Measurements from ENCODE around the gene OSBPL8. TPM values are rescaled to one million over a fixed set of nuclear protein-coding genes. Genes with fewer than 3 reads are reported as not detected.

OSBPL8 gene
- total RNA-seq, 2 experiments from 2014 or later, result 154 to 160 TPM

DNA sequence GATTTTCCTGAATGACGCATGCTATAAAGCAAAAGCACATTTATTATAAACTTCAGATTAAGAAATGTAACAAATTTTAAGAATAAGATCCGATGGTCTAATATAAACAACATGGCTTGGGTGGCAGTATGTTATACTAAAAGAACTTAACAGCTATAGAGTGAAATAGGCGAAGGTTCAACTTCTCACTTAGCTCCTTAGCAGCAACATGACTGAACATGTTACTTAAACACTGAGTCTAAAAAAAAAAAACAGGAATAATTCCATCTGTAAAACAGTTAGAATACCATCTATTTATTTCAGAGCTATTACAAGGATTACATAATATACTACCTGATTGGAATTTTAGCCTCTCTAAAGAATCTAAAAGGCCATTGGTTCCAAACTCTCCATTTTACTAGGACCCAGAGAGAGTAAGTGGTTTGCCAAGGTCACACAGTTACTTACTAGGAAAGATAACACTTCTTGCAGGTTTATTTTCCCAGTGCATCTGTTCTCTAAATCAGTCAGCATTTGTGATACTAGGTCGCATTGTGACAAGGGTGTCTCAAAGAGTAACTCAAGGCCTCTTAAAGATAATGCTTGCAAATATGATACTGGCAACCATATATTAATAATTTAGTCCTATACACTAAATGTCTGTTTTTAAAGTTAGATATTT, 14.8 kb downstream of the OSBPL8 start:
- Histone ChIP-seq H3K9me3 (ENCODE audit: control insufficient read depth in 1 of 2, insufficient read depth in 1 of 2, low read length in 2 of 2) (no peaks in the 10 kb centered on the region), H3K36me3 (ENCODE audit: insufficient read depth, low read length) (no peaks in the 10 kb centered on the region), H3K27ac (ENCODE audit: low read depth in 1 of 2, low read length in 2 of 2) (no peak overlapping the region), H3K4me3 (ENCODE audit: low read length) (no peak overlapping the region), H3K27me3 (ENCODE audit: control insufficient read depth in 1 of 2, insufficient read depth in 2 of 2, low read length in 2 of 2) (no peaks in the 10 kb centered on the region), H3K4me1 (ENCODE audit: insufficient read depth, low read length) (peaks cover 7% of the 10 kb centered on the region)
- ATAC-seq (ENCODE audit: poor library complexity) (no peak), DNase-seq (no peak)
- H3K27me3 Mint-ChIP-seq, result no peaks in the 10 kb centered on the region
- H3K4me3 Mint-ChIP-seq, result no peak overlapping the region
- H3K4me1 Mint-ChIP-seq (ENCODE audit: low read depth), result peaks cover 90% of the 10 kb centered on the region
- H3K9me3 Mint-ChIP-seq, result no peaks in the 10 kb centered on the region
- TF ChIP-seq, protein P1, sequence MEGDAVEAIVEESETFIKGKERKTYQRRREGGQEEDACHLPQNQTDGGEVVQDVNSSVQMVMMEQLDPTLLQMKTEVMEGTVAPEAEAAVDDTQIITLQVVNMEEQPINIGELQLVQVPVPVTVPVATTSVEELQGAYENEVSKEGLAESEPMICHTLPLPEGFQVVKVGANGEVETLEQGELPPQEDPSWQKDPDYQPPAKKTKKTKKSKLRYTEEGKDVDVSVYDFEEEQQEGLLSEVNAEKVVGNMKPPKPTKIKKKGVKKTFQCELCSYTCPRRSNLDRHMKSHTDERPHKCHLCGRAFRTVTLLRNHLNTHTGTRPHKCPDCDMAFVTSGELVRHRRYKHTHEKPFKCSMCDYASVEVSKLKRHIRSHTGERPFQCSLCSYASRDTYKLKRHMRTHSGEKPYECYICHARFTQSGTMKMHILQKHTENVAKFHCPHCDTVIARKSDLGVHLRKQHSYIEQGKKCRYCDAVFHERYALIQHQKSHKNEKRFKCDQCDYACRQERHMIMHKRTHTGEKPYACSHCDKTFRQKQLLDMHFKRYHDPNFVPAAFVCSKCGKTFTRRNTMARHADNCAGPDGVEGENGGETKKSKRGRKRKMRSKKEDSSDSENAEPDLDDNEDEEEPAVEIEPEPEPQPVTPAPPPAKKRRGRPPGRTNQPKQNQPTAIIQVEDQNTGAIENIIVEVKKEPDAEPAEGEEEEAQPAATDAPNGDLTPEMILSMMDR (IDR thresholded peaks at IDR 0.05), result no peak
- POLR2A ChIA-PET, result interaction anchor here (1.7 kb wide), 1 partner anchor 14 kb away, joined by 5 read pairs; the partner anchor contains the start of gene OSBPL8
- CTCF ChIA-PET, result interaction anchor here (1.4 kb wide), 1 partner anchor 10 kb away, joined by 5 read pairs; no protein-coding TSS in a partner anchor
- intact Hi-C loops (cut with DNase I, micrococcal nuclease), result loop anchor here in 1 of 2 experiments (1.0 kb wide), 1 partner anchor 11 kb away; no protein-coding TSS in a partner anchor
- peaks cover 8% of the 10 kb centered on the region for H3K36me3 Mint-ChIP-seq (ENCODE audit: low read depth)
- H3K27ac Mint-ChIP-seq, result no peak overlapping the region

DNA sequence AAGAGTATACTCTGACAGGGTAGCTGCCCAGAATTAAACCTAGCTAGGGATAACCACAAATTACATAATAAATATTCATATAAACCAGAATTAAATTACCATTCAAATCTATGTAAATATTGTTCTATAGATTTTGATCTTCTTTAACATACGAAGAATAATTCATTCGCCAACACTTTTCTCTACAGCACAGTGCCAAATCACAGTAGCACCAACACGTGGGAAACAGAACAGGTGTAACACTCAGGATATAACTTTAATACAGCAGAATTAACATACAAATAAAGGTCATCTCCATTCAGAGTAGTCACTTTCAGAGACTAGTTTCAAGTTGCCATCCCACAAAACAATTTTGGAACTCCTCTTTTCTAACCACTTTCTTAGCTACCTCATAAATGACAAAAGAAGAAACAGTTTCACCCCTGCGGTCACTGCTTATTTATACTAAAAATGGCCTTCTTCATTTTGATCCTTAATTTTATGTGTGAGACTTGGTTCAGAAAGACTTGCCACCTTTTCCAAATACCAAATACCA, 15.7 kb downstream of the OSBPL8 start:
- peaks cover 89% of the 10 kb centered on the region for H3K4me1 Mint-ChIP-seq (ENCODE audit: low read depth)
- POLR2A ChIA-PET, result interaction anchor here (1.2 kb wide), 1 partner anchor 13 kb away, joined by 3 read pairs; no protein-coding TSS in a partner anchor

DNA sequence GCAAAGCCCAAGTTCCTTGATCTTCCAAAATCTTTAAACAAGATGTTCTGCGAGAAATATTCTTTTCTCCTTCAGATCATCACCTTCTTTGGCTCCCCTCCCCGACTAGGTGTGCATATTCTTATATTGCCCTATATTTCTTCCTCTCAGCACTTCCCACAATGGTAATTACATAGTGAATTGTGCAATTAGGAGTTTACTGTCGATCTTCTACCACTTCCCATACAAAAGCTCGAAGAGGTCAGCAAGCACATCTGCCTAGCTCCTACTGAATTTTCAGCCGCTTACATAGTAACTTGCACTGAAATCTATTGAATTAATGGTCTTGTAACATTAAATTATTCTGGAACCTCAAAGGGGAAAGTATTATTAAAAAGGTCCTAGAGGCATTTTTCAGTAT, 16.7 kb downstream of the OSBPL8 start:
- H3K27ac ChIP-seq (ENCODE audit: low read depth in 1 of 2, low read length in 2 of 2), result no peak overlapping the region
- CTCF ChIA-PET, result no interaction called here

More for the DNA sequence above, 15.7 kb downstream of the OSBPL8 start:
- no peak for ATAC-seq (ENCODE audit: poor library complexity)
- no peaks in the 10 kb centered on the region for H3K9me3 Mint-ChIP-seq
- H3K4me1 ChIP-seq (ENCODE audit: insufficient read depth, low read length), result peaks cover 3% of the 10 kb centered on the region
- no peak overlapping the region for H3K4me3 ChIP-seq (ENCODE audit: low read length)
- intact Hi-C loops (cut with DNase I, micrococcal nuclease), result no loop called here
- no peaks in the 10 kb centered on the region for H3K36me3 ChIP-seq (ENCODE audit: insufficient read depth, low read length)
- H3K27ac Mint-ChIP-seq, result no peak overlapping the region
- H3K36me3 Mint-ChIP-seq (ENCODE audit: low read depth), result peaks cover 10% of the 10 kb centered on the region
- TF ChIP-seq, protein P1 (IDR thresholded peaks at IDR 0.05), result no peak
- DNase-seq, result no peak
- H3K4me3 Mint-ChIP-seq, result no peak overlapping the region
- no peaks in the 10 kb centered on the region for H3K9me3 ChIP-seq (ENCODE audit: control insufficient read depth in 1 of 2, insufficient read depth in 1 of 2, low read length in 2 of 2)
- H3K27ac ChIP-seq (ENCODE audit: low read depth in 1 of 2, low read length in 2 of 2), result no peak overlapping the region
- CTCF ChIA-PET, result no interaction called here
- no peaks in the 10 kb centered on the region for H3K27me3 ChIP-seq (ENCODE audit: control insufficient read depth in 1 of 2, insufficient read depth in 2 of 2, low read length in 2 of 2)
- H3K27me3 Mint-ChIP-seq, result no peaks in the 10 kb centered on the region

More for the DNA sequence above, 16.7 kb downstream of the OSBPL8 start:
- no peak overlapping the region for H3K27ac Mint-ChIP-seq
- no peaks in the 10 kb centered on the region for H3K4me1 ChIP-seq (ENCODE audit: insufficient read depth, low read length)
- H3K9me3 Mint-ChIP-seq, result no peaks in the 10 kb centered on the region
- peak overlapping the region; percentile 3 for H3K4me3 Mint-ChIP-seq
- intact Hi-C loops (cut with DNase I, micrococcal nuclease), result no loop called here
- H3K9me3 ChIP-seq (ENCODE audit: control insufficient read depth in 1 of 2, insufficient read depth in 1 of 2, low read length in 2 of 2), result no peaks in the 10 kb centered on the region
- ATAC-seq (ENCODE audit: poor library complexity) (no peak), DNase-seq (no peak)
- no peaks in the 10 kb centered on the region for H3K27me3 Mint-ChIP-seq
- TF ChIP-seq, protein P1 (IDR thresholded peaks at IDR 0.05), result no peak
- H3K27me3 ChIP-seq (ENCODE audit: control insufficient read depth in 1 of 2, insufficient read depth in 2 of 2, low read length in 2 of 2), result no peaks in the 10 kb centered on the region
- H3K4me3 ChIP-seq (ENCODE audit: low read length), result no peak overlapping the region
- H3K4me1 Mint-ChIP-seq (ENCODE audit: low read depth), result peaks cover 79% of the 10 kb centered on the region
- H3K36me3 ChIP-seq (ENCODE audit: insufficient read depth, low read length), result no peaks in the 10 kb centered on the region
- peaks cover 10% of the 10 kb centered on the region for H3K36me3 Mint-ChIP-seq (ENCODE audit: low read depth)
- POLR2A ChIA-PET, result interaction anchor here (1.2 kb wide), 1 partner anchor 14 kb away, joined by 3 read pairs; no protein-coding TSS in a partner anchor

All from CD4-positive, alpha-beta T cell (primary cell).